ENCODE data around the gene CACNA1C.

- TF ChIP-seq TAF1 (IDR thresholded peaks at IDR 0.05; ENCODE audit: low read depth, low read length) (no peak), PAX5 (IDR thresholded peaks at IDR 0.05; ENCODE audit: insufficient read depth, low read length, severe bottlenecking) (no peak), SPI1 (IDR thresholded peaks at IDR 0.05; ENCODE audit: low read depth, low read length) (no peak), POLR2A (IDR thresholded peaks at IDR 0.05; ENCODE audit: low read depth, low read length) (no peak), POLR2AphosphoS5 (IDR thresholded peaks at IDR 0.05; ENCODE audit: low read depth, low read length) (no peak)
Measured at GRCh38 chr12:2298556-2299200, 245.9 kb downstream of the CACNA1C start.

Data from GM12891 (cell line).